ENCODE data around the gene VTN. TPM values are rescaled to one million over a fixed set of nuclear protein-coding genes. Genes with fewer than 3 reads are reported as not detected.

The VTN gene
- polyA plus RNA-seq, 1 donor from 2014 or later: 1.5 TPM

GRCh38 chr17:28318759-28319597 lies 51.1 kb downstream of the VTN start, which contains the start of gene TMEM97:
TSS of gene TMEM97 (plus strand) at chr17:28319200. CDS start at chr17:28319240, 40 bp downstream.
- H3K4me3 ChIP-seq (ENCODE audit: low read length): peak within 1 kb of the TSS; percentile 84
- no peaks in the 10 kb centered on the region for H4K20me1 ChIP-seq (ENCODE audit: insufficient read depth)
- TF ChIP-seq MXI1 (conservative IDR thresholded peaks at IDR 0.05; ENCODE audit: poor library complexity, severe bottlenecking) (peak; percentile 98), RAD21 (conservative IDR thresholded peaks at IDR 0.05) (peak; percentile 43), SMC3 (conservative IDR thresholded peaks at IDR 0.05; ENCODE audit: poor library complexity) (peak; percentile 52), TAF1 (IDR thresholded peaks at IDR 0.05; ENCODE audit: low read depth) (peak; percentile 32), EZH2 (IDR thresholded peaks at IDR 0.05; ENCODE audit: borderline replicate concordance, insufficient read depth, low read length, poor library complexity, severe bottlenecking) (no peak), EP300 (conservative IDR thresholded peaks at IDR 0.05; ENCODE audit: poor library complexity, severe bottlenecking) (peak; percentile 31), POLR2AphosphoS5 (IDR thresholded peaks at IDR 0.05) (peak; percentile 54)
- TF ChIP-seq, protein P1, sequence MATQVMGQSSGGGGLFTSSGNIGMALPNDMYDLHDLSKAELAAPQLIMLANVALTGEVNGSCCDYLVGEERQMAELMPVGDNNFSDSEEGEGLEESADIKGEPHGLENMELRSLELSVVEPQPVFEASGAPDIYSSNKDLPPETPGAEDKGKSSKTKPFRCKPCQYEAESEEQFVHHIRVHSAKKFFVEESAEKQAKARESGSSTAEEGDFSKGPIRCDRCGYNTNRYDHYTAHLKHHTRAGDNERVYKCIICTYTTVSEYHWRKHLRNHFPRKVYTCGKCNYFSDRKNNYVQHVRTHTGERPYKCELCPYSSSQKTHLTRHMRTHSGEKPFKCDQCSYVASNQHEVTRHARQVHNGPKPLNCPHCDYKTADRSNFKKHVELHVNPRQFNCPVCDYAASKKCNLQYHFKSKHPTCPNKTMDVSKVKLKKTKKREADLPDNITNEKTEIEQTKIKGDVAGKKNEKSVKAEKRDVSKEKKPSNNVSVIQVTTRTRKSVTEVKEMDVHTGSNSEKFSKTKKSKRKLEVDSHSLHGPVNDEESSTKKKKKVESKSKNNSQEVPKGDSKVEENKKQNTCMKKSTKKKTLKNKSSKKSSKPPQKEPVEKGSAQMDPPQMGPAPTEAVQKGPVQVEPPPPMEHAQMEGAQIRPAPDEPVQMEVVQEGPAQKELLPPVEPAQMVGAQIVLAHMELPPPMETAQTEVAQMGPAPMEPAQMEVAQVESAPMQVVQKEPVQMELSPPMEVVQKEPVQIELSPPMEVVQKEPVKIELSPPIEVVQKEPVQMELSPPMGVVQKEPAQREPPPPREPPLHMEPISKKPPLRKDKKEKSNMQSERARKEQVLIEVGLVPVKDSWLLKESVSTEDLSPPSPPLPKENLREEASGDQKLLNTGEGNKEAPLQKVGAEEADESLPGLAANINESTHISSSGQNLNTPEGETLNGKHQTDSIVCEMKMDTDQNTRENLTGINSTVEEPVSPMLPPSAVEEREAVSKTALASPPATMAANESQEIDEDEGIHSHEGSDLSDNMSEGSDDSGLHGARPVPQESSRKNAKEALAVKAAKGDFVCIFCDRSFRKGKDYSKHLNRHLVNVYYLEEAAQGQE (IDR thresholded peaks at IDR 0.05; ENCODE audit: borderline replicate concordance): peak; percentile 12
- TF ChIP-seq, protein P2, sequence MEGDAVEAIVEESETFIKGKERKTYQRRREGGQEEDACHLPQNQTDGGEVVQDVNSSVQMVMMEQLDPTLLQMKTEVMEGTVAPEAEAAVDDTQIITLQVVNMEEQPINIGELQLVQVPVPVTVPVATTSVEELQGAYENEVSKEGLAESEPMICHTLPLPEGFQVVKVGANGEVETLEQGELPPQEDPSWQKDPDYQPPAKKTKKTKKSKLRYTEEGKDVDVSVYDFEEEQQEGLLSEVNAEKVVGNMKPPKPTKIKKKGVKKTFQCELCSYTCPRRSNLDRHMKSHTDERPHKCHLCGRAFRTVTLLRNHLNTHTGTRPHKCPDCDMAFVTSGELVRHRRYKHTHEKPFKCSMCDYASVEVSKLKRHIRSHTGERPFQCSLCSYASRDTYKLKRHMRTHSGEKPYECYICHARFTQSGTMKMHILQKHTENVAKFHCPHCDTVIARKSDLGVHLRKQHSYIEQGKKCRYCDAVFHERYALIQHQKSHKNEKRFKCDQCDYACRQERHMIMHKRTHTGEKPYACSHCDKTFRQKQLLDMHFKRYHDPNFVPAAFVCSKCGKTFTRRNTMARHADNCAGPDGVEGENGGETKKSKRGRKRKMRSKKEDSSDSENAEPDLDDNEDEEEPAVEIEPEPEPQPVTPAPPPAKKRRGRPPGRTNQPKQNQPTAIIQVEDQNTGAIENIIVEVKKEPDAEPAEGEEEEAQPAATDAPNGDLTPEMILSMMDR (IDR thresholded peaks at IDR 0.05; ENCODE audit: poor library complexity, severe bottlenecking): peak; percentile 54
- H3K27me3 ChIP-seq (ENCODE audit: insufficient read depth, low read depth, low read length): no peaks in the 10 kb centered on the region
- peak within 1 kb of the TSS; percentile 62 for H3K27ac ChIP-seq (ENCODE audit: low read length)
- no peaks in the 10 kb centered on the region for H3K9me3 ChIP-seq (ENCODE audit: low read length)
- H3K79me2 ChIP-seq (replicated peaks; ENCODE audit: insufficient read depth, low read length): peaks cover 43% of the 10 kb centered on the region
- H3K4me2 ChIP-seq (ENCODE audit: low read length): peak within 1 kb of the TSS; percentile 92
- H2AFZ ChIP-seq (ENCODE audit: low read depth, low read length): peak within 1 kb of the TSS; percentile 36
- H3K36me3 ChIP-seq (ENCODE audit: insufficient read depth, low read length): no peaks in the 10 kb centered on the region
- no peaks in the 10 kb centered on the region for H3F3A ChIP-seq (ENCODE audit: insufficient read depth, low read length, poor library complexity, severe bottlenecking)
- peak within 1 kb of the TSS; percentile 67 for H3K9ac ChIP-seq (ENCODE audit: low read length)
- no peaks in the 10 kb centered on the region for H3K9me2 ChIP-seq (ENCODE audit: insufficient read depth, low read length)

GRCh38 chr17:28317966-28318758 lies 51.9 kb downstream of the VTN start:
- no peaks in the 10 kb centered on the region for H3F3A ChIP-seq (ENCODE audit: insufficient read depth, low read length, poor library complexity, severe bottlenecking)
- peak; percentile 7 for TF ChIP-seq TAF1 (IDR thresholded peaks at IDR 0.05; ENCODE audit: low read depth)
- TF ChIP-seq MXI1 (conservative IDR thresholded peaks at IDR 0.05; ENCODE audit: poor library complexity, severe bottlenecking): no peak
- TF ChIP-seq, protein P2 (IDR thresholded peaks at IDR 0.05; ENCODE audit: poor library complexity, severe bottlenecking): no peak
- H3K27ac ChIP-seq (ENCODE audit: low read length): peak overlapping the region; percentile 18

More at GRCh38 chr17:28317966-28318758, 51.9 kb downstream of the VTN start:
- Histone ChIP-seq H3K9me2 (ENCODE audit: insufficient read depth, low read length) (no peaks in the 10 kb centered on the region), H4K20me1 (ENCODE audit: insufficient read depth) (no peaks in the 10 kb centered on the region), H3K36me3 (ENCODE audit: insufficient read depth, low read length) (no peaks in the 10 kb centered on the region), H3K79me2 (replicated peaks; ENCODE audit: insufficient read depth, low read length) (peaks cover 37% of the 10 kb centered on the region), H3K4me3 (ENCODE audit: low read length) (peak overlapping the region; percentile 84), H3K9me3 (ENCODE audit: low read length) (no peaks in the 10 kb centered on the region), H3K4me2 (ENCODE audit: low read length) (peak overlapping the region; percentile 76), H3K27me3 (ENCODE audit: insufficient read depth, low read depth, low read length) (no peaks in the 10 kb centered on the region), H3K9ac (ENCODE audit: low read length) (peak overlapping the region; percentile 51), H2AFZ (ENCODE audit: low read depth, low read length) (peak overlapping the region; percentile 30)
